ENCODE results near the gene LRRC8C.

Gene LRRC8C

GRCh38 chr1:89763649-89763986 is 130.7 kb downstream of the LRRC8C start:
- no peak for DNase-seq (ENCODE audit: low read depth)

- no peak for DNase-seq (ENCODE audit: low read depth)
Measured at GRCh38 chr1:89765774-89766173, 132.9 kb downstream of the LRRC8C start.

DNA sequence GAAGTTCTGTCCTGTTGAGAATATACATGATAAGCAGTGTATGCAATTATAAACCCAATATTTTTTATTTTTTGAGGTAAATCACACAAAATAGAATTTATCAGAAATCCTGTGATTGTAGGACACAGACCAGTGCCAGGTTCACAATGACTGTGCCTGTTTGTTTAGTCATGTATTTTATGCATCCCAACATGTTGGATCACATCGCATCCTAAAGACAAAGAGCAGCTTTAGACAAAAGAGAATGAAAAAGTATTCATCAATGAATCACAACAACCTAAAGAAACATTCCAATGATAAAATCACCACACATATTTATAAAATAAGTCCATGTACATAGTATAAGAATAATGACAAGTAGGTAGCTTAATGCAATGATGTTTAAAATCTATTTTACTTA is 134.7 kb downstream of the LRRC8C start:
- no peak for DNase-seq (ENCODE audit: low read depth)
